HepG2 (cell line): ENCODE measurements around the gene ENAH. TPM values are rescaled to one million over a fixed set of nuclear protein-coding genes. Genes with fewer than 3 reads are reported as not detected.

Experiments used
- ATAC-seq: fragments of 200-7000 bp; cut with Tn5 transposase; 3 replicates; pipeline ENCODE4 v1.9.1; 2020; ENCODE audit warnings: mild to moderate bottlenecking, moderate library complexity
- BruUV-seq: library from RNA; stranded (reverse); fragments of 400-500 nt; replicated peaks from 2 replicates; lab custom pipeline; 2021; lab: Mats Ljungman, UMichigan
- CTCF ChIA-PET: fragments of 300-600 bp; formaldehyde crosslinking; extraction: SDS; loops from one replicate; lab custom pipeline; 2021; ENCODE audit warnings: low total read pairs, inconsistent platforms, low intra/inter-chr PET ratio; lab: Yijun Ruan, JAX
- POLR2A ChIA-PET: fragments of 350-600 bp; sonication (Branson Sonifier 250); formaldehyde crosslinking; loops from one replicate; lab custom pipeline; 2020; ENCODE audit warnings: antibody characterized with exemption, inconsistent platforms; lab: Yijun Ruan, JAX
- DNase-seq: peaks from one replicate; pipeline ENCODE4 v3.0.0-alpha.2; 2015; ENCODE audit warnings: low spot score
- FAIRE-seq: peaks from 3 replicates; lab custom pipeline; 2011; peaks lifted over from hg19 to GRCh38; lab: Jason Lieb, UNC
- H2AFZ ChIP-seq: one replicate; pipeline ENCODE4 v1.6.1; 2011; ENCODE audit warnings: low read length, inconsistent platforms
- H3K27ac ChIP-seq: fragments of 300-600 bp; 3 replicates; pipeline ENCODE4 v1.8.0; 2011; ENCODE audit warnings: mixed run types, mild to moderate bottlenecking, mixed read lengths, low read length, inconsistent platforms; ENCODE audit not compliant: insufficient read depth; ENCODE audit errors: extremely low read length
- H3K27me3 ChIP-seq, 2 experiments: fragments of 200-600 bp in 1 of 2; 2 replicates in 1 of 2; 3 replicates in 1 of 2; pipeline versions ENCODE4 v1.6.0 to v1.8.0; 2011; ENCODE audit warnings: low read length in 2 of 2, mild to moderate bottlenecking in 2 of 2, moderate library complexity in 2 of 2, inconsistent platforms in 1 of 2; ENCODE audit not compliant: insufficient read depth in 2 of 2, control insufficient read depth in 1 of 2
- H3K36me3 ChIP-seq, 2 experiments: fragments of 200-600 bp in 1 of 2; replicated peaks in 1 of 2; 2 replicates in 1 of 2; 3 replicates in 1 of 2; pipeline versions ENCODE4 v1.5.1 to v1.8.0; 2011; ENCODE audit warnings: low read length in 2 of 2, inconsistent platforms in 1 of 2; ENCODE audit not compliant: insufficient read depth in 2 of 2, control insufficient read depth in 1 of 2
- H3K4me1 ChIP-seq: 2 replicates; pipeline ENCODE4 v1.5.1; 2012; ENCODE audit warnings: low read length, inconsistent platforms; ENCODE audit not compliant: insufficient read depth
- H3K4me2 ChIP-seq: 2 replicates; pipeline ENCODE4 v1.6.0; 2011; ENCODE audit warnings: low read depth, low read length, inconsistent platforms
- H3K4me3 ChIP-seq, 3 experiments: fragments of 200-600 bp in 1 of 3; sonication (generic), shearing (Covaris generic) in 1 of 3; replicated peaks in 1 of 3; 2 replicates each; pipeline ENCODE4 v1.5.1; 2011 to 2016; ENCODE audit warnings: low read length in 3 of 3, inconsistent platforms in 2 of 3, low read depth in 2 of 3, mild to moderate bottlenecking in 2 of 3, control low read depth in 1 of 3, mixed read lengths in 1 of 3; ENCODE audit not compliant: insufficient read depth in 1 of 3
- H3K79me2 ChIP-seq: one replicate; pipeline ENCODE4 v1.6.1; 2011; ENCODE audit warnings: low read length, inconsistent platforms; ENCODE audit not compliant: insufficient read depth
- H3K9ac ChIP-seq: 2 replicates; pipeline ENCODE4 v1.6.0; 2011; ENCODE audit warnings: mild to moderate bottlenecking, low read depth, low read length, inconsistent platforms; ENCODE audit not compliant: insufficient read depth
- H3K9me3 ChIP-seq: 2 replicates; pipeline ENCODE4 v1.5.1; 2012; ENCODE audit warnings: mild to moderate bottlenecking, low read length
- H4K20me1 ChIP-seq: 2 replicates; pipeline ENCODE4 v1.6.0; 2011; ENCODE audit warnings: inconsistent platforms, mild to moderate bottlenecking, low read length, moderate library complexity; ENCODE audit not compliant: insufficient read depth
- ARID5B ChIP-seq: IDR thresholded peaks from 2 replicates; pipeline ENCODE4 v1.4.0; 2020; ENCODE audit warnings: mild to moderate bottlenecking, missing genetic modification reagents
- CEBPB ChIP-seq: IDR thresholded peaks from 2 replicates; pipeline ENCODE4 v1.6.1; 2011; ENCODE audit warnings: low read depth, low read length, improper control_type of control experiment, borderline replicate concordance
- EED ChIP-seq: sonication (generic); formaldehyde crosslinking; IDR thresholded peaks from 2 replicates; pipeline ENCODE4 v1.5.0; 2020; ENCODE audit warnings: mild to moderate bottlenecking, missing genetic modification reagents
- HDAC6 ChIP-seq: fragments of 200-600 bp; sonication (generic); IDR thresholded peaks from 2 replicates; pipeline ENCODE4 v1.7.0; 2017; ENCODE audit warnings: mild to moderate bottlenecking, antibody characterized with exemption, low read length, low read depth
- NCOA1 ChIP-seq: sonication (generic); formaldehyde crosslinking; IDR thresholded peaks from 2 replicates; pipeline ENCODE4 v1.9.0; 2021; ENCODE audit warnings: missing genetic modification reagents
- RORA ChIP-seq: sonication (generic); formaldehyde crosslinking; IDR thresholded peaks from 2 replicates; pipeline ENCODE4 v1.5.0; 2020; ENCODE audit warnings: mild to moderate bottlenecking, missing genetic modification reagents, moderate library complexity
- STAG1 ChIP-seq: sonication (generic); formaldehyde crosslinking; IDR thresholded peaks from 2 replicates; pipeline ENCODE4 v1.4.0; 2020; ENCODE audit warnings: missing genetic modification reagents
- TBX2 ChIP-seq: sonication (generic); formaldehyde crosslinking; IDR thresholded peaks from 2 replicates; pipeline ENCODE4 v1.5.0; 2020; ENCODE audit warnings: missing genetic modification reagents, mild to moderate bottlenecking, borderline replicate concordance
- ZNF138 ChIP-seq: sonication (generic); formaldehyde crosslinking; IDR thresholded peaks from 2 replicates; pipeline ENCODE4 v1.5.0; 2020; ENCODE audit warnings: mild to moderate bottlenecking, low read depth, missing genetic modification reagents
- ZNF768 ChIP-seq: sonication (generic); formaldehyde crosslinking; IDR thresholded peaks from 2 replicates; pipeline ENCODE4 v1.4.0; 2020; ENCODE audit warnings: missing genetic modification reagents
- ZNF781 ChIP-seq: sonication (generic); formaldehyde crosslinking; IDR thresholded peaks from 2 replicates; pipeline ENCODE4 v1.5.1; 2020; ENCODE audit warnings: borderline replicate concordance, mild to moderate bottlenecking, missing genetic modification reagents; ENCODE audit errors: not compliant biosample characterization
- WGBS: methylation state at CpG from one replicate; pipeline ENCODE4 v1.1.6; 2017; ENCODE audit warnings: low lambda C conversion rate; 5-methylcytosine and 5-hydroxymethylcytosine counted together
- in situ Hi-C: cut with HindIII; loops from 2 replicates; pipeline ENCODE4 v1.10.0; 2017; ENCODE audit warnings: low pct_unique_long_range_greater_than_20kb; ENCODE audit not compliant: extremely low pct_ligation_motif_present
- intact Hi-C: fragments of 100-400 bp; cut with micrococcal nuclease; formaldehyde crosslinking; loops from one replicate; pipeline ENCODE4 v1.10.0; 2022; ENCODE audit not compliant: unreplicated experiment
- polyA plus RNA-seq, 8 experiments: library from polyadenylated mRNA; depleted of rRNA in 3 of 8; stranded (reverse) in 7 of 8; unstranded in 1 of 8; fragments of >200 nt; fragmentation: Illumina TruSeq in 4 of 8; extraction: Trizol in 4 of 8; gene quantifications; 2 replicates each; pipeline versions ENCODE4 v1.2.1 to v1.2.3, GENCODE V29; 2011 to 2016; ENCODE audit warnings: low read depth in 4 of 8, missing spikeins in 1 of 8, mixed read lengths in 1 of 8; ENCODE audit not compliant: insufficient read depth in 1 of 8
- total RNA-seq, 5 experiments: library from RNA; depleted of rRNA; stranded (reverse); fragments of >200 nt; fragmentation: Illumina TruSeq; extraction: Trizol; gene quantifications; 2 replicates each; pipeline ENCODE4 v1.2.3, GENCODE V29; 2016; ENCODE audit warnings: low read depth in 1 of 5
- TF ChIP-seq, protein P1 (sequence below): sonication (generic); formaldehyde crosslinking; conservative IDR thresholded peaks from 2 replicates; pipeline ENCODE4 v1.4.0; 2020; ENCODE audit warnings: missing genetic modification reagents
- TF ChIP-seq, protein P2 (sequence below): sonication (generic); formaldehyde crosslinking; conservative IDR thresholded peaks from 2 replicates; pipeline ENCODE4 v1.8.0; 2022; ENCODE audit warnings: mild to moderate bottlenecking, moderate library complexity, missing genetic modification reagents

Gene ENAH
- total and polyA plus RNA-seq, 2 of the 13 experiments (the other 11 are each of a cell fraction or from before 2014, with no cell fraction given), result 22.1 to 58.3 TPM

- TF ChIP-seq ARID5B (CRISPR knock-in tag) (no peak), CEBPB (no peak), ZNF781 (CRISPR knock-in tag) (no peak), ZNF138 (CRISPR knock-in tag) (no peak), TBX2 (CRISPR knock-in tag) (no peak)
Observed at GRCh38 chr1:225524570-225524969, 128.4 kb downstream of the ENAH start (continued).

DNA sequence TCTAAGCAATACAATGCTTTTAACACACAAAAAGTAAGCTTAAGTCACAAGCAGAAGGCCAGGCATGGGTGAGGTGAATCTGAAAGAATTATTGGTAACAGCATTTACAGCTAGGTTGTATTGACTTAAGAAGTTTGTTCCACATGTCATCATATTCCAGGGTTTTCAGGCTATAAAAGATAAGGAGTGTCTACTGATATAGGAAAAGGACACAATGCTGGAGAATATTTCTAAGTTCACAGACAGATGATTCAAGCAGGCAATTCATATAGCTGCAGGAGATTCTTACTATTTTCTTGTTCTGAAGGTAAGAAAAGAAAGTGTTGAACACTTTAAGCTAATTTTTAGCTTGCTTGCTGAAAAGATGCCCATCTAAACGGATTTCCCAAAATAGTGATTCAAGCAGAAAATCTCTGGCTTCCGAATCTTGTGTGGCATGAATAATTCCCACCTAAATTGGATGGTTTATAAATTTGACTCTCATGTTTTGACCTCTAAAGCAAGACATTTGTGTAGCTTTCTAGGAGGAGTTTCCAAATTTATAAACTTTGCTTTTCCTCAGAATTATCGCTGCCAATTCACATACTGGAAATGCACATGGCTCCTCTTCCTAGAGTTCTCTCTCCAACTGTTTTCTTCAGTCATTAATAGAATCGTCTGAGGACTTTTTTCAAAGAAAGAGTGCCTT lies 129.5 kb downstream of the ENAH start:
- no peaks in the 10 kb centered on the region for H3K79me2 ChIP-seq
- H3K27me3 ChIP-seq, result no peaks in the 10 kb centered on the region
- ChIA-PET CTCF (no interaction called here), POLR2A (interaction anchor here (0.8 kb wide), 1 partner anchor 255 kb away, joined by 3 read pairs; the partner anchor contains the start of gene SRP9)
- ATAC-seq (no peak), FAIRE-seq (no peak), DNase-seq (no peak)
- H3K4me3 ChIP-seq, result no peak overlapping the region
- WGBS, result 96% methylated on average over 4 of the region's 4 CpGs
- intact Hi-C loops, result no loop called here
- no TSS peak for BruUV-seq
- H3K9me3 ChIP-seq, result no peaks in the 10 kb centered on the region
- H2AFZ ChIP-seq, result no peak overlapping the region
- H3K4me2 ChIP-seq, result no peak overlapping the region
- H3K27ac ChIP-seq, result no peak overlapping the region
- H3K4me1 ChIP-seq, result no peaks in the 10 kb centered on the region
- peaks cover 3 to 20% of the 10 kb centered on the region in 2 experiments for H3K36me3 ChIP-seq
- no peaks in the 10 kb centered on the region for H4K20me1 ChIP-seq
- in situ Hi-C loops, result no loop called here
- no peak overlapping the region for H3K9ac ChIP-seq
- TF ChIP-seq, protein P1, sequence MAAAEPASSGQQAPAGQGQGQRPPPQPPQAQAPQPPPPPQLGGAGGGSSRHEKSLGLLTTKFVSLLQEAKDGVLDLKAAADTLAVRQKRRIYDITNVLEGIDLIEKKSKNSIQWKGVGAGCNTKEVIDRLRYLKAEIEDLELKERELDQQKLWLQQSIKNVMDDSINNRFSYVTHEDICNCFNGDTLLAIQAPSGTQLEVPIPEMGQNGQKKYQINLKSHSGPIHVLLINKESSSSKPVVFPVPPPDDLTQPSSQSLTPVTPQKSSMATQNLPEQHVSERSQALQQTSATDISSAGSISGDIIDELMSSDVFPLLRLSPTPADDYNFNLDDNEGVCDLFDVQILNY (CRISPR knock-in tag), result no peak
- TF ChIP-seq EED, result no peak
- TF ChIP-seq STAG1, result no peak
- TF ChIP-seq NCOA1 (CRISPR knock-in tag), result no peak
- no peak for TF ChIP-seq ZNF768 (CRISPR knock-in tag)
- TF ChIP-seq RORA (CRISPR knock-in tag), result no peak
- TF ChIP-seq, protein P2, sequence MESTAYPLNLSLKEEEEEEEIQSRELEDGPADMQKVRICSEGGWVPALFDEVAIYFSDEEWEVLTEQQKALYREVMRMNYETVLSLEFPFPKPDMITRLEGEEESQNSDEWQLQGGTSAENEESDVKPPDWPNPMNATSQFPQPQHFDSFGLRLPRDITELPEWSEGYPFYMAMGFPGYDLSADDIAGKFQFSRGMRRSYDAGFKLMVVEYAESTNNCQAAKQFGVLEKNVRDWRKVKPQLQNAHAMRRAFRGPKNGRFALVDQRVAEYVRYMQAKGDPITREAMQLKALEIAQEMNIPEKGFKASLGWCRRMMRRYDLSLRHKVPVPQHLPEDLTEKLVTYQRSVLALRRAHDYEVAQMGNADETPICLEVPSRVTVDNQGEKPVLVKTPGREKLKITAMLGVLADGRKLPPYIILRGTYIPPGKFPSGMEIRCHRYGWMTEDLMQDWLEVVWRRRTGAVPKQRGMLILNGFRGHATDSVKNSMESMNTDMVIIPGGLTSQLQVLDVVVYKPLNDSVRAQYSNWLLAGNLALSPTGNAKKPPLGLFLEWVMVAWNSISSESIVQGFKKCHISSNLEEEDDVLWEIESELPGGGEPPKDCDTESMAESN (CRISPR knock-in tag), result no peak
- no peak for TF ChIP-seq HDAC6
